CD4-positive, alpha-beta T cell treated with Interleukin-17A for 1 hour (primary cell): ENCODE results near the gene JPT1.
"Not testable (repeated sequence)": the region's sequence is repeated elsewhere in the genome, so short reads cannot be mapped to it uniquely, and the experiment has no call there.

Experiments used
- DNase-seq: peaks from one replicate; pipeline ENCODE4 v3.0.0-alpha.2; 2020

The JPT1 gene

DNA sequence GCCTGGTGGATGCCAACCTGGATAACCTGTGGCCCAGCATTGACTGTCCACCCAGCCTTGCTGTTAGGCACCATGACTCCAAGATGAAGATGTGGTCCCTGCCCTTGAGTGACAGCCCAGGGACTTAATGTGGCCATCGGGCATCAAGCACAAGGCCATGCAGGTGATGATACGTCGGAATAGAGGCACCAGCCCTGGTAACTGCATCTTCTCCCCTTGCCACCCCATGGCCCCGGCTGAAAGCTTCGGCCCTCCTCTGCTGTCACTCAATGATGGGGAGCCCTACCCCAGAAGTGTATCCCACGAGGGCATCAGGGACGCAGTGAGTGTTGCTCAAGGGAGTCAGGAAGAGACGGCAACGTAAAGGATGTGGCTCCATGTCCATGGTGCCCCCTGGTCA is 24.7 kb downstream of the JPT1 start:
- no peak for DNase-seq

- DNase-seq = no peak
Observed at GRCh38 chr17:75128694-75129505, 25.4 kb downstream of the JPT1 start.

GRCh38 chr17:75127936-75128335 is 26.4 kb downstream of the JPT1 start:
- not testable (repeated sequence) for DNase-seq

DNA sequence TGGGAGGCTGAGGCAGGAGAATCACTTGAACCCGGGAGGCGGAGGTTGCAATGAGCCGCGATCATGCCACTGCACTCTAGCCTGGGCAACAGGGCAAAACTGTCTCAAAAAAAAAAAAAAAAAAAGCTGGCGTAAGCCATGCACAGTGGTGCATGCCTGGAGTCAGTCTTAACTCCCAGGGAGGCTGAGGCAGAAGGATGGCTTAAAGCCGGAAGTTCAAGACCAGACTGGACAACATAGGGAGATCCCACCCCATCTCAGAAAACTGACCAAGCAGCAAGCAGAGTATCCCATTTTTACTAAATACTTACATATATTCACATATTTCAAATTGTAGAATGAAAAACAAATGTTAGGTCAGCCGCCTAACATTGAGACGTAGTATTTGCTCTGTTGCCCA is 27.4 kb downstream of the JPT1 start:
- no peak for DNase-seq

- DNase-seq = peak; percentile 10
Observed at GRCh38 chr17:75125984-75126383, 28.3 kb downstream of the JPT1 start.

DNA sequence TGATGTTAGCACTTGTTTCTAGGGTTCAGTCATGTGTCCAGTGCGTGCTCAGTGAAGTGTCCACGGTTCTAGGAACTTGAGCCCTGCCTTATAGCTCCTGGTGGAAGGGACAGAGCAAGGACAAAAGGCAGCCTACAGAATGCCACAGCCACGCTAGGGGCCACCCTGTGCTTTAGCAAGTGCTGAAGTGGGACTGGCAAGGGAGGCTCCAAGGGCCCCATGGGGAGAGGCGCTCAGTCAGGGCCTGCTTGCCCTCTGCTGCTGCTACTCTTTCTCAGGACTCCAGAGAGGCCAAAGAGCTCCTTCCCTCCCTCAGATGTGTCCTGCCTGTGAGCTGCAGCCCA is 29.5 kb downstream of the JPT1 start:
- DNase-seq = no peak

DNA sequence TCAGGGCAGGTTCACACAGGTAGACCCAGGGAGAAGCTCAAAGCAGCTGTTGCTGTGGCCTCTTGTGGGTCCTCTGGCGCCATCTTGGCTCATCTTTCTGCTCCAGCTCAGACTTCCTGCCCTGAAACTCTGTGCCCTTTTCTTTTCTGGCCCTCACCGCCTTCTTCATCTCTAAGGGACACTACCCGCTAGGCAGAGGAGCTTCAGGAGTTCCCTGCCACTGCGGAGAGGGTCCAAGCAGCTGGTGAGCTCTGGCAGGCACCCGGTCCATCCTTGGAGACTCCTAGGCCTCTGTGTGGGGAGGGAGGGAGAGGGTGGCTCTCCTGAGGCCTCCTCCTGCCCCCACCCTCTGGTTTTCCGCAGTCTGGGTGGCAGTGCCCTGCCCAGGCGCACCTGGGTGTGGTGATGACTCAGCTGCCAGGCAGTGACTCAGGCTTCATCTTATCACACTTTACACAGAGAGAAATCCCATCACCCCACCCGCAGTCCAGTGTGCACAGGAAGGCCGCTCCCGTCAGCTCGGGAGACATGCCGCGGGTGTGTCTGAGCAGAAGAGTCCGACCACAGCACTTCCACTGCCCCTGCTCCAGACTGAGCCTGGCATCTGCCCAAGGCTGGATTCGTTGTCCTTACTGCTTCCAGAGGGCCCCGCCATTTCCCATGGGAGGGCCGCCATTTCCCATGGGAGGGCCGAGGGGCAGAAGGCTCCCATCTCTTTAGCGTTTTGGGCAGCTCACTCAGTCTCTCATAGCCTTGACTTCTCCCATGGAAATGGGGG is 30.1 kb downstream of the JPT1 start:
- DNase-seq = peak; percentile 45

GRCh38 chr17:75118307-75118706 is 36.0 kb downstream of the JPT1 start:
- no peak for DNase-seq

GRCh38 chr17:75116737-75117136 is 37.6 kb downstream of the JPT1 start:
- no peak for DNase-seq

- DNase-seq = no peak
Observed at GRCh38 chr17:75115555-75115954, 38.8 kb downstream of the JPT1 start.

DNA sequence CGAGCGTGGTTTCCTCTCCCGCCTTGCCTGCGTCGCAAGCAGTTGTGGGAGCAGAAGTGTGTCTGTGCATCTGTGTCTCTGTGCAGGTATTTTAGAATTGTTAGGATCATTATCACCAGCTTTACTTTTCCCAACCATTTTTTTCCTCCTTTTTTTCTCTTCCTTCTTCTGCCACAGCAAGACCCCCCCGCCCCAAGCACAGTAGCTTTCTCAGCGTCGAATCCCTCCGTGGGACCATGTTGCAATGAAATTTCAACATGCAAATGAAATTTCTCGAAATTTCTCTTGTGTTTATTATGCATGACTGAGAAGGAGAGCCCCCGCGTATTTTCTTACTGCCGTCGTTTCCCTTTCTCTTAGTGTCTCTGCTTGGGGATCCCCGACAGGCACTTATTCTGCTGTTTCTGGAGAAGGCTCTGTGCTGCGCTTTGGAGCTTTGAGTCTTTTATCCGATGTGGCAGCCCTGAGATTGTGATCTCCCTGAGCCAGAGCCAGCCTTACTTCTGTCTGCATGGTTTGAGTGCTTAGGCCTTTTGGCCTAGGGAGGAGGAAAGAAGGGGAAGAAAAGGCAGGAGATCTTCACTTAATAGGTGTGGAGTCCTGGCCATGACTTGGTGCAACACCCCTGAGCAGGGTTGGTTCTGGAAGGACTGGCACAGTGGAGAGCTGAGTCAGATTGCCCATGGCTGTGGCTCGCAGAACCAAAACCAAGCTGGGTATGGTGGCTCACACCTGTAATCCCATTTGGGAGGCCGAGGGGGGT is 39.6 kb downstream of the JPT1 start:
- DNase-seq = no peak

- peak; percentile 93 for DNase-seq
Observed at GRCh38 chr17:75113798-75114551, 40.3 kb downstream of the JPT1 start.

DNA sequence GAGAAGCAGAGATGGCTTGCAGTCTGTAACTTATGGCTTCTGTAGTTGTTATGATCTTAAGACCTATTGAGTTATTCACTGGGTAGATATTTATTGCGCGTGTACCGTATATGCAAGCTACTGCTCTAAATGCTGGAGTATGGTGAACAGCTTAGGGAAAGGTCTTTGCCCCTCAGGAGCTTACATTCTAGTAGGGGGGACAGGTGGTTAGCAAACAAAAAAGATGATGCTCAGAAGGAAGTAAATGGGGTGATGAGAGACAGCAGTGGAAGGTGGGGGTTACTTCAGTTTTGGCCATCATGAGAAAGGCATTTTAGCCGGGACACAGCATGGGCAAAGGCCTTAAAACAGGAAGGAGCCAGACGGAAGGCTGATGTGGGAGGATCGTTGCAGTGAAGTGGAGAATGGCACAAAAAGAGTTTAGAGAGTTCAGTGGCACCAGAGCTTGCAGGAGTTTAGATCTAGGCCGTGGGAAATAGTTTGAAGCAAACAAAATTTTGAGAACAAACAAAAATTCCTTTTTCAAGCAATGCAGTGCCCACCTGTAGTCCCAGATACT is 42.5 kb downstream of the JPT1 start:
- DNase-seq = no peak

DNA sequence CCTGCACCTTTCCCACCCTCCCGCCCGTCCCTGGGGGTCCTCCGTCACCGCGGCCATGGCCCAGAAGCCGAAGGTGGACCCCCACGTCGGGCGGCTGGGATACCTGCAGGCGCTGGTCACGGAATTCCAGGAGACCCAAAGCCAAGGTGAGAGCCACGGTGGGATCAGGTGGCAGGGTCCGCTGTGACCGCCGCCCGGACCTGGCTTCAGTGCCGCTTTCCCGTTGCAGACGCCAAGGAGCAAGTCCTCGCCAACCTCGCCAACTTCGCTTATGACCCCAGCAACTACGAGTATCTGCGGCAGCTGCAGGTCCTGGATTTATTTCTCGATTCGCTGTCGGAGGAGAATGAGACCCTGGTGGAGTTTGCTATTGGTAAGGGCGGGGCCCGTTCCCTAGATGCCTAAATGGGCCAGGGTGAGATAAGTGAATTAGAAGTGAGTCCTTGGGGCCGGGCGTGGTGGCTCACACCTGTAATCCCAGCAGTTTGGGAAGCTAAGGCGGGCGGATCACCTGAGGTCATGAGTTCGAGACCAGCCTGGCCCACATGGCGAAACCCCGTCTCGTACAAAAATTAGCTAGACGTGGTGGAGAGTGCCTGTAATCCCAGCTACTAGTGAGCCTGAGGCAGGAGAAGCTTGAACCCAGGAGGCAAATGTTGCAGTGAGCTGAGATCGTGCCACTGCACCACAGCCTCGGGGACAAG is 43.9 kb downstream of the JPT1 start:
- DNase-seq = peak; percentile 21

DNA sequence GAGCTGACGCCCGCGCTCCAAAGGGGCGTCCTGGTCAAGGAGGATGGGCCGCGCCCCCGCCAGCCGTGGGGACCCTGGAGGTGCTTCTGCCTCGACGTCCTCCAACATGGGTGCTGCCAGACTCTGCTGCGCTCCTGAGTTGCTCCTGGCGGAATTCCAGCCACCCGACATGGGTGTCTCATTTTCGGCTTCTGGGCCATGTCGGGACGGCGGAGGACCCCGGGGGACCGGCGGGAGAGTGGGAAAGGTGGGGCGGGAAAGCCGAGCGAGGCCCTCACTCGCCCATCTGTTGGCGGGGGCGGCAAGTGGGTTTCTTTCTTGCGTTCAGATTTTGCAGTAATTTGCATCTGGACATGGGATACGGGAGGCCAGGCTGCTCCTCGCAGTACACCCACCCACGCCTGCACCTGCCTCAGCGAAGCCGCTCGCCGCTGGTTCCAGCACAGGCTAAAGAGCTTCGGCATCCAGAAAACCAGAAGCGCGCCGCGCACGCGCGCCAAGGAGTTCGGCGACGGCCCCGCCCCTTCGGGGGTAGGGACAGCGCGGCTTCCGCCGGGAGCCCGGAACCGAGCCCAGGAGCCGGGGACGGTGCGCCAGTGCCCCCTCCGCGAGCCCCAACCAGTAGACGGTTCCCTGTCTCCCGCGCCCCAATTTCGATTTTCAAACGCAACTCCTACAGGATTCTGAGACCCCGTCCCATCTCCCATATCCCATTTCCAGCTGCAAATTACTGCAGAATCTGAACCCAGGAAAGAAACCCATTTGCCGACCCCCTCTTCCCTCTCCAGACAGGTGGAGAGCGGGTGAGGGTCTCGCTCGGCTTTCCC is 44.7 kb downstream of the JPT1 start, which contains the start of gene ARMC7:
Gene ARMC7, plus strand, starts transcription at position 563 of the 827 bp plus-strand sequence. CDS start 320 bp downstream, outside the sequence.
- DNase-seq = peak; percentile 92

GRCh38 chr17:75109046-75109406 is 45.3 kb downstream of the JPT1 start:
- no peak for DNase-seq

- DNase-seq = no peak
Observed at GRCh38 chr17:75108193-75108592, 46.1 kb downstream of the JPT1 start.

DNA sequence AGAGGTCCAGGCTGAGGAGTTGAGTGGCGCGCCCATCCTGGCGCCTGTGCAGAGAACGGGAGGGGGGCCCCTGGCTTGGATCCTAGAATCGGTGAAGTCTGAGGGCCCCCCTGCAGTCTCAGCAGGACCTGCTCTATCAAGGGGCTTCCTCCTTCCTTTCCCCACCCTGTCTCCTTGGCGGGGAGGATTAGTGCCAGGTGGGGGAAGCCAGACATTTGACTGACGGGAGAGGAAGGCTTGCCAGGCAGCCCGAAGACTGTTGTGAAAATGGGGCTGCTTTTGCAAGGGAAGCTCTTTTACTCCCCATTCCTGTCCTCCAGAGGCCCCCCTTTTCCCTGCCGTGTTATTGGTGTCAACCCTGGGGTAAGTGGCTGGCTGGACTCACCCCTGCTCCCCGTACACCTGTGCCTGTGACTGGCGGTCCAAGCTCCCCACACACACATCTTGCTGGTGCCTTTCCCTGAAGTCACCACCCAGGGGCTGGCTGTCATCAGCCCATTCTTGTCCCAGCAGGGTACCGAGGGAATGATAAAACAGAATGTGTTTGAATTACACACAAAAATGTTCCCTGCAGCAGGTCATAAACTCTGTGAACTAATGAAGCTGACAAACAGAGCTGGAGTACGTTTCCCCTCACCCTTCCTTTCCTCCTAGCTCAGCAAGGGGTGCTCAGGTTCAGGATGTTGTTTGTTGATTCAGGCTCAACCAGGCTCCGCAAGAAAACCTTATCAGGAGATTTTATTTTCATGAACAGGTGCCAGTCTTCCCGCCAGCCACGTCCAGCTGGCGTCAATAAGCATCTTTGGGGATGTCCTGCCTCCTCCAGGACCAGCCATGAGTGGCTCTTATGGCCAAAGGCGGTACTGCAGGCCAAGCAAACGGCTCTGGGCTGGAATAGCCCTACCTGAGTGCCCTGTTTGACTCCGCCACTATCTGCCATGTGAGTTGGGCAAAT is 48.9 kb downstream of the JPT1 start:
- DNase-seq = no peak
